GM12865 (cell line): ENCODE data around the gene GPR3.

Experiments used
- DNase-seq: peaks from one replicate; pipeline ENCODE4 v3.0.0; 2010; ENCODE audit warnings: low read depth
- H3K4me3 ChIP-seq: 2 replicates; pipeline ENCODE4 v1.5.1; 2011; ENCODE audit warnings: mild to moderate bottlenecking, low read depth, low read length, control low read depth
- CTCF ChIP-seq: IDR thresholded peaks from 2 replicates; pipeline ENCODE4 v1.5.1; 2011; ENCODE audit warnings: low read length, control low read depth, low read depth, inconsistent platforms; ENCODE audit not compliant: insufficient read depth; ENCODE audit errors: missing control alignments

The GPR3 gene

GRCh38 chr1:27365372-27366112 lies 26.9 kb upstream of the GPR3 start:
- DNase-seq = peak; percentile 88
- no peak for TF ChIP-seq CTCF
- peak overlapping the region; percentile 72 for H3K4me3 ChIP-seq

DNA sequence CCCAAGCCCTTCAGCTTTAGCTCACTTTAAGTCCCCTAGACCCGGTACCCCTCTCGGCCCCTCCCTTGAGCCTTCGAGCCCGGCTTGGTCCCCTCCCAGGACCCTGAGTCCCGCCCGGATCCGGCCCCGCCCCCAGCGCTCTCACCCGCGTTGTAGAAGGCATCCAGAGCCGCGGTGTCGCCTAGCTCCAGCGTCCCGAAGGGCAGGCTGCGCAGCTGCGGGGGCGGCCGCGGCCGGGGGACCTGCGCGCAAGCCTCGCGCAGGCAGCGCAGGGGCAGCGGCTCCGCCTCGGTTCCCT lies 26.4 kb upstream of the GPR3 start:
- TF ChIP-seq CTCF = no peak
- peak; percentile 69 for DNase-seq
- H3K4me3 ChIP-seq = peak overlapping the region; percentile 72

DNA sequence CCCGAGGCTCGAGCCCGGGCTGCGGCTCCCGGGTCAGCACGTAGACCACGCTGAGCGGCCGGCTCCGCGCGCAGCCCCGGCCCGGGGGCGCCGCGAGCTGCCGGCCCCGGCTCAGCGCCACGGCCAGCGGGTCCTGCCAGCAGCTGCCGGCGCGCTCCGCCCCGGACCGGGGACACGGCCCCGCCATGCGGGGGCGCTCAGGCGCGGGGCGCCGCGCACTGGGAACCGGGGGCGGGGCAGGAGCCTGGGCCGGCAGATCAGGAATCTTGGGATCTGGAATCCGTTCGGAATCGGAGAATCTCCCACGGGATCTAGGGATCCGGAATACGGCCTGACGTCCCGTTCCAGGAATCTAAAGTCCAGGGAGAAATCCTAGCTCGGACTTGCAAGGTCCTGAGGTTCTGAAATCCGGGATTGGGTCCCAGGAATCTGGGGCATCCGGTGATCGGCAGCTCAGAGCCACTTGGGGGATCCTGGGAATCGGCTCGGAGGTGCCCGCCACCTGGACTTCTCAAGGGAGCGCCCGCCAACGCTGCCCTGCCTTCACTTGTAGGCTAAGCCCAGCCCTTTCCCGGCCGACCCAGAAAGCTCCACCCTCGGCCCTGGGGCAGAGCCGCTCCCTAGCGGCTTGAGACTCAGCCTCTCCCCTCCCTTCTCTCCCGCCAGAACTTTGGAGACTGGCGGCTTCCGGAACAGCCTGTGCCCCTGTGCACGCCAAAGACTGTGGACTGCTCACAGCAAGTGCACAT lies 25.8 kb upstream of the GPR3 start, which contains the start of gene MAP3K6:
TSS of gene MAP3K6 (minus strand) at position 551 of the 749 bp plus-strand sequence. CDS start at position 187, 364 bp downstream.
- TF ChIP-seq CTCF = peak; percentile 44
- H3K4me3 ChIP-seq = peak within 1 kb of the TSS; percentile 72
- DNase-seq = peak; percentile 55

DNA sequence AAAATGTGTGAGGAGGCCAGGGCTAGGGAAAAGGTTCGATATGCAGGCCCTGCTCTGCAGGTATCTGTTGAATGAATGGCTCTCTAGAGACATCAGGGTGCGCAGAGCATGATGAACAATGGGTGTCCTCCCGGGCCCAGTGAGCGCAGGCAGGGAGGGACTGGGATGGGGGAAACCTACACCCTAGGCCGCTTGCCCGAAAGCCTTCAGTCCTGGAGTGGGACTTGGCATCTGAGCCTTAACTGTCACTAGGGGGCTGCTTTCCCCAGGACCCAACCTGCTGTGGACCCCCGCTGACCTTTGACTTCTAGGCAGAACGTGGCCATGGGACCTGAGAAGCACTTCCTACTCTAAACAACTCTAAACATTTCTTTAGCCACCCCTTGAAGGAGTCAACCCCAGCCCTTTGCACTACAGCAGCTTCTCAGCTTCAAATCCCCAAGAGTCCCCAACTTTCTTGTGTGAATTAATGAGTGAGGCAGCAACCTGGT lies 25.2 kb upstream of the GPR3 start:
- H3K4me3 ChIP-seq = no peak overlapping the region
- TF ChIP-seq CTCF = no peak
- no peak for DNase-seq

DNA sequence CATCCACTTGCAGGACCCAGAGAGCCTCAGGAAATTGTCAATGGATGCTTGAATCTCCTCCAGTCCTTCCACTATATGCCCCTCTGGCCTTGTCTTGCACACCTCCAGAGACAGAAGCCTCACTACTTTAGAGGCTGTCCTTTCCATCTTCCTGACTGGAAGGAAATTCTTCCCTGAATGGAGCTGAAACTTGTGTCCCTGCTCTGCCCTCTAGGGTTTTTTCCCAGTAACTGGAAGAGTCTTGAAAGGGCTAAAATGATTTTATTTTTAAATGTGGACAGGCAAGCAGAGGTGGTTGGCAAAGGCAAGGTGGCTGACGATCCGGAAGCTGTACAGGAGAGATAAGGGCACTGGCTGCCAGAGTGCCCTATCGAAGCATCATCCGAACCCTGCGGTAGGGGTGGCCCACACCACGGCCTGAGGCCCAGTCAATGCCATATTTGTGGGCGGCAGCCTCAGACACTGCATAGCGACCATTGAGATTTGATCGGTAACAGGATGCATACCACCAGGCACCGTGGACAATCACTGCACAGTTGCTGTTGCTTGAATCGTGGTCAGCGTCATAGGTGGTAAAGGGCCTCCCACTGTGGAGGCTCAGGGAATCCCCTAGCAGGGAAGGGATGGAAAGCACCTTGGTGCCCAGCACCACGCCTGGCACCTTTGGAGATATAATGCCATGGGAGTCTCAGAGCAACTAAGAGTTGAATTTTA lies 23.4 kb upstream of the GPR3 start:
- DNase-seq = no peak
- no peak overlapping the region for H3K4me3 ChIP-seq
- no peak for TF ChIP-seq CTCF

DNA sequence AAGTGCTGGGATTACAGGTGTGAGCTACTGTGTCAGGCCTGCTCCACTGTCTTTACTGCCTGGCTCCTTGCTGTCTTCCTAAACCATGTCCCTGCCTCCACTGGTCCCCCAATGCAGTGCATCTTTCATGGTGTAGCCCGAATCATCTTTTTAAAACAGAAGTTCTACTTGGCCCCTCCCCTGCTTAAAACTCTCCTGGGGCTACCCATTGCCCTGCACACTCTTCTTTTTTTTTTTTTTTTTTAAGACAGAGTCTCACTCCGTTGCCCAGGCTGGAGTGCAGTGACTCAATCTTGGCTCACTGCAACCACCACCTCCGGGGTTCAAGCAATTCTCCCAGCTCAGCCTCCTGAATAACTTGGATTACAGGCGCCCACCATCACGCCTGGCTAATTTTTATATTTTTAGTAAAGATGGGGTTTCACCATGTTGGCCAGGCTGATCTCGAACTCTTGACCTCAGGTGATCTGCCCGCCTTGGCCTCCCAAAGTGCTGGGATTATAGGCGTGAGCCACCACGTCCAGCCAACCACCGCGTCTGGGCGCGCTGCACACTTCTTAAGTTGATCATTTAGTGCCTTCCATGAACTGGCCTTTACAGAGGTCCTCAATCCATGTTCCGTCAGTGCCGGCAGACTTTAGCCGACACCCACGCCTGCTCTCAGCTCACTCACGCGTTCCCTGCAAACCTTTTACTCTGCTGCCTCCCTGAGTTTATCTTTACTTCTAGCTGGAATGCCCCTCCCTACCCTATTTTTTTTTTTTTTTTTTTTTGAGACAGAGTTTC lies 20.2 kb upstream of the GPR3 start:
- no peak overlapping the region for H3K4me3 ChIP-seq
- no peak for DNase-seq
- no peak for TF ChIP-seq CTCF
